Loucy (cell line): Measurements from ENCODE around the gene IL20RB.

Source experiments
- H2AFZ ChIP-seq: fragments of 200-600 bp; sonication (generic); 2 replicates; pipeline ENCODE4 v1.6.0; 2016; ENCODE audit warnings: antibody characterized with exemption, mild to moderate bottlenecking, low read length, moderate library complexity
- H3F3A ChIP-seq: fragments of 200-600 bp; 2 replicates; pipeline ENCODE4 v1.6.0; 2016; ENCODE audit warnings: antibody characterized with exemption, low read depth, mild to moderate bottlenecking
- H3K27me3 ChIP-seq: fragments of 200-600 bp; sonication (generic); 2 replicates; pipeline ENCODE4 v1.6.1; 2014; ENCODE audit warnings: low read length, mild to moderate bottlenecking; ENCODE audit not compliant: insufficient read depth, poor library complexity, severe bottlenecking
- H3K36me3 ChIP-seq: fragments of 200-600 bp; sonication (generic); 2 replicates; pipeline ENCODE4 v1.6.1; 2016; ENCODE audit warnings: low read length; ENCODE audit not compliant: insufficient read depth
- H3K4me1 ChIP-seq: fragments of 200-600 bp; sonication (generic); 2 replicates; pipeline ENCODE4 v1.5.1; 2014; ENCODE audit warnings: low read length, mild to moderate bottlenecking; ENCODE audit not compliant: insufficient read depth, poor library complexity, severe bottlenecking
- H3K4me2 ChIP-seq: fragments of 200-600 bp; sonication (generic); 2 replicates; pipeline ENCODE4 v1.6.0; 2014; ENCODE audit warnings: antibody characterized with exemption, low read length, low read depth, mild to moderate bottlenecking; ENCODE audit not compliant: poor library complexity, severe bottlenecking
- H3K4me3 ChIP-seq: fragments of 200-600 bp; sonication (generic); 2 replicates; pipeline ENCODE4 v1.5.1; 2014; ENCODE audit warnings: low read length, mild to moderate bottlenecking, mixed read lengths; ENCODE audit not compliant: poor library complexity, severe bottlenecking
- H3K79me2 ChIP-seq: fragments of 200-600 bp; sonication (generic); 2 replicates; pipeline ENCODE4 v1.6.1; 2014; ENCODE audit warnings: low read length; ENCODE audit not compliant: insufficient read depth
- H3K9ac ChIP-seq: fragments of 200-600 bp; sonication (generic); 2 replicates; pipeline ENCODE4 v1.6.0; 2014; ENCODE audit warnings: mild to moderate bottlenecking, low read depth, low read length, moderate library complexity; ENCODE audit not compliant: poor library complexity, severe bottlenecking
- H3K9me2 ChIP-seq: fragments of 200-600 bp; sonication (generic); replicated peaks from 2 replicates; pipeline ENCODE4 v1.6.1; 2016; ENCODE audit warnings: low read depth, low read length, mixed read lengths
- H3K9me3 ChIP-seq: fragments of 200-600 bp; sonication (generic); 2 replicates; pipeline ENCODE4 v1.6.1; 2014; ENCODE audit warnings: mild to moderate bottlenecking, antibody characterized with exemption, low read length, low read depth; ENCODE audit not compliant: insufficient read depth
- H4K20me1 ChIP-seq: fragments of 200-600 bp; sonication (generic); 2 replicates; pipeline ENCODE4 v1.6.0; 2014; ENCODE audit warnings: antibody characterized with exemption, low read length, mild to moderate bottlenecking; ENCODE audit not compliant: insufficient read depth, poor library complexity, severe bottlenecking
- CTCF ChIP-seq: fragments of 200-600 bp; sonication (generic); conservative IDR thresholded peaks from 2 replicates; pipeline ENCODE4 v1.5.1; 2014; ENCODE audit warnings: mild to moderate bottlenecking, antibody characterized with exemption, low read length
- EZH2phosphoT487 ChIP-seq: fragments of 200-600 bp; IDR thresholded peaks from 2 replicates; pipeline ENCODE4 v1.6.1; 2018; ENCODE audit warnings: antibody characterized with exemption, mild to moderate bottlenecking, moderate library complexity, borderline replicate concordance

IL20RB gene

GRCh38 chr3:136931606-136932005 lies 26.2 kb upstream of the IL20RB start:
- no peak for TF ChIP-seq CTCF
- no peak for TF ChIP-seq EZH2phosphoT487
- no peak overlapping the region for H2AFZ ChIP-seq
- peaks cover 10% of the 10 kb centered on the region for H4K20me1 ChIP-seq
- H3K9me3 ChIP-seq, result no peaks in the 10 kb centered on the region; the same call in 1 of the 2 replicates
- H3K4me2 ChIP-seq, result no peak overlapping the region
- no peaks in the 10 kb centered on the region for H3K9me2 ChIP-seq
- no peak overlapping the region for H3K9ac ChIP-seq
- H3F3A ChIP-seq, result no peaks in the 10 kb centered on the region
- H3K27me3 ChIP-seq, result no peaks in the 10 kb centered on the region
- peaks cover 59% of the 10 kb centered on the region for H3K36me3 ChIP-seq
- no peak overlapping the region for H3K4me3 ChIP-seq
- H3K79me2 ChIP-seq, result peaks cover 100% of the 10 kb centered on the region
- peaks cover 43% of the 10 kb centered on the region for H3K4me1 ChIP-seq

GRCh38 chr3:136932523-136932922 lies 25.3 kb upstream of the IL20RB start:
- peaks cover 100% of the 10 kb centered on the region for H3K79me2 ChIP-seq
- peaks cover 68% of the 10 kb centered on the region for H3K36me3 ChIP-seq
- no peak overlapping the region for H3K9ac ChIP-seq
- H3K4me2 ChIP-seq, result no peak overlapping the region
- no peaks in the 10 kb centered on the region for H3K9me2 ChIP-seq
- no peak overlapping the region for H2AFZ ChIP-seq
- H3K4me3 ChIP-seq, result no peak overlapping the region
- H3K4me1 ChIP-seq, result peaks cover 35% of the 10 kb centered on the region
- H4K20me1 ChIP-seq, result peaks cover 19% of the 10 kb centered on the region
- no peaks in the 10 kb centered on the region for H3F3A ChIP-seq
- no peaks in the 10 kb centered on the region for H3K27me3 ChIP-seq
- TF ChIP-seq CTCF (no peak), EZH2phosphoT487 (no peak)
- H3K9me3 ChIP-seq, result no peaks in the 10 kb centered on the region; the same call in 1 of the 2 replicates

GRCh38 chr3:136932978-136933772 lies 24.6 kb upstream of the IL20RB start:
- H3K9ac ChIP-seq, result no peak overlapping the region
- no peak overlapping the region for H3K4me2 ChIP-seq
- no peak overlapping the region for H3K4me3 ChIP-seq

More at GRCh38 chr3:136932978-136933772, 24.6 kb upstream of the IL20RB start:
- H2AFZ ChIP-seq, result no peak overlapping the region
- no peaks in the 10 kb centered on the region for H3F3A ChIP-seq
- no peaks in the 10 kb centered on the region for H3K27me3 ChIP-seq
- peaks cover 100% of the 10 kb centered on the region for H3K79me2 ChIP-seq
- H4K20me1 ChIP-seq, result peaks cover 22% of the 10 kb centered on the region
- no peak for TF ChIP-seq CTCF
- TF ChIP-seq EZH2phosphoT487, result no peak
- H3K4me1 ChIP-seq, result peaks cover 30% of the 10 kb centered on the region
- H3K9me3 ChIP-seq, result no peaks in the 10 kb centered on the region; the same call in 1 of the 2 replicates
- peaks cover 64% of the 10 kb centered on the region for H3K36me3 ChIP-seq
- H3K9me2 ChIP-seq, result no peaks in the 10 kb centered on the region
